Measurements from ENCODE around the gene TMEM156.

TMEM156 gene

GRCh38 chr4:38924353-38924752 lies 107.9 kb downstream of the TMEM156 start:
- no peaks in the 10 kb centered on the region for H3K9me3 ChIP-seq
- peaks cover 19 to 31% of the 10 kb centered on the region in 2 experiments for H3K4me1 ChIP-seq (ENCODE audit: control insufficient read depth in 1 of 2, insufficient read depth in 1 of 2, low read depth in 1 of 2, low read length in 1 of 2)
- H3K36me3 ChIP-seq, result no peaks in the 10 kb centered on the region
- H3K27ac ChIP-seq, result no peak overlapping the region
- no peaks in the 10 kb centered on the region for H3K27me3 ChIP-seq
- TF ChIP-seq, protein P1, sequence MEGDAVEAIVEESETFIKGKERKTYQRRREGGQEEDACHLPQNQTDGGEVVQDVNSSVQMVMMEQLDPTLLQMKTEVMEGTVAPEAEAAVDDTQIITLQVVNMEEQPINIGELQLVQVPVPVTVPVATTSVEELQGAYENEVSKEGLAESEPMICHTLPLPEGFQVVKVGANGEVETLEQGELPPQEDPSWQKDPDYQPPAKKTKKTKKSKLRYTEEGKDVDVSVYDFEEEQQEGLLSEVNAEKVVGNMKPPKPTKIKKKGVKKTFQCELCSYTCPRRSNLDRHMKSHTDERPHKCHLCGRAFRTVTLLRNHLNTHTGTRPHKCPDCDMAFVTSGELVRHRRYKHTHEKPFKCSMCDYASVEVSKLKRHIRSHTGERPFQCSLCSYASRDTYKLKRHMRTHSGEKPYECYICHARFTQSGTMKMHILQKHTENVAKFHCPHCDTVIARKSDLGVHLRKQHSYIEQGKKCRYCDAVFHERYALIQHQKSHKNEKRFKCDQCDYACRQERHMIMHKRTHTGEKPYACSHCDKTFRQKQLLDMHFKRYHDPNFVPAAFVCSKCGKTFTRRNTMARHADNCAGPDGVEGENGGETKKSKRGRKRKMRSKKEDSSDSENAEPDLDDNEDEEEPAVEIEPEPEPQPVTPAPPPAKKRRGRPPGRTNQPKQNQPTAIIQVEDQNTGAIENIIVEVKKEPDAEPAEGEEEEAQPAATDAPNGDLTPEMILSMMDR (IDR thresholded peaks at IDR 0.05), result no peak
- H3K4me3 ChIP-seq (ENCODE audit: low read depth in 1 of 2, low read length in 1 of 2), result no peak overlapping the region

GRCh38 chr4:38923746-38924145 lies 108.5 kb downstream of the TMEM156 start:
- peaks cover 19 to 31% of the 10 kb centered on the region in 2 experiments for H3K4me1 ChIP-seq (ENCODE audit: control insufficient read depth in 1 of 2, insufficient read depth in 1 of 2, low read depth in 1 of 2, low read length in 1 of 2)
- no peak overlapping the region for H3K4me3 ChIP-seq (ENCODE audit: low read depth in 1 of 2, low read length in 1 of 2)
- H3K36me3 ChIP-seq, result no peaks in the 10 kb centered on the region
- H3K27ac ChIP-seq, result no peak overlapping the region
- H3K9me3 ChIP-seq, result no peaks in the 10 kb centered on the region
- TF ChIP-seq, protein P1 (IDR thresholded peaks at IDR 0.05), result no peak
- H3K27me3 ChIP-seq, result no peaks in the 10 kb centered on the region

DNA sequence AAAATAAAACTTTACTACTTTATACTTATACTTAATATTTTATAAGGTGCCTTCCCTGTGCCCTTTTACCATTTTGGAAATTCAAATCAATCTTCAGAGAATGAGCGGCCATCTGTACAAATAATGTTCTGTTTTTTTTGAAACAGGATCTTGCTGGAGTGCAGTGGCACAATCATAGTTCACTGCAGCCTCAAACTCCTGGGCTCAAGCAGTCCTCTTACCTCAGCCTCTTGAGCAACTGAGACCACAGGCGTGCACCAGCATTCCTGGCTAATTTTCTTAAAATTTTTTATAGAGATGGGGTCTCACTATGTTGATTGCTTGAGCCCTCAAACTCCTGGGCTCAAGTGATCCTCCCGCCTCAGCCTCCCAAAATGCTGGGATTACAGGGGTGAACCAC lies 111.1 kb downstream of the TMEM156 start:
- Histone ChIP-seq H3K4me3 (ENCODE audit: low read depth in 1 of 2, low read length in 1 of 2) (no peak overlapping the region), H3K27me3 (no peaks in the 10 kb centered on the region), H3K36me3 (no peaks in the 10 kb centered on the region), H3K4me1 (ENCODE audit: control insufficient read depth in 1 of 2, insufficient read depth in 1 of 2, low read depth in 1 of 2, low read length in 1 of 2) (peaks cover 19 to 31% of the 10 kb centered on the region in 2 experiments), H3K27ac (peak overlapping the region; percentile 9), H3K9me3 (no peaks in the 10 kb centered on the region)
- TF ChIP-seq, protein P1 (IDR thresholded peaks at IDR 0.05), result no peak

DNA sequence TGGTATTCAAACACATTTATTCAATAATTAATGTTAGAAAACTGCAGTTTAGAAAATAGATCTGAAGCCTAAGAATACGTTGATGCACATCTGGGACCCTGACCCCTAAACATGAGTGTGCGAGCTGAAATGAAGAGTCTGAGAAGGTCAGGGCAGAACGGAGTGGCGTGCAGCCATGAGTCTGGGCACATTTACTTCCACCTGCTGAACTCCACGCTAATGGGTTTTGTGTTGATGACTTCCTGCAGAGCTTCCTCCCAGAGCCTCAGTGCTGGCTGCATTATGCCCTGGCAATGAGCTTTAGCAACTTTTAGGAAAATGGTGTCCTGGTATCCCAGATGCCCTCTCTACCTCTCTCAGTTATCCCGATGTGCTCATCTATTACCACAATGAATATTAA lies 111.5 kb downstream of the TMEM156 start:
- Histone ChIP-seq H3K4me3 (ENCODE audit: low read depth in 1 of 2, low read length in 1 of 2) (no peak overlapping the region), H3K9me3 (no peaks in the 10 kb centered on the region), H3K27ac (peak overlapping the region; percentile 9), H3K4me1 (ENCODE audit: control insufficient read depth in 1 of 2, insufficient read depth in 1 of 2, low read depth in 1 of 2, low read length in 1 of 2) (peaks cover 19 to 31% of the 10 kb centered on the region in 2 experiments), H3K27me3 (no peaks in the 10 kb centered on the region), H3K36me3 (no peaks in the 10 kb centered on the region)
- TF ChIP-seq, protein P1 (IDR thresholded peaks at IDR 0.05), result no peak

- no peaks in the 10 kb centered on the region for H3K9me3 ChIP-seq
- no peaks in the 10 kb centered on the region for H3K36me3 ChIP-seq
- no peak overlapping the region for H3K4me3 ChIP-seq (ENCODE audit: low read depth in 1 of 2, low read length in 1 of 2)
- H3K4me1 ChIP-seq (ENCODE audit: control insufficient read depth in 1 of 2, insufficient read depth in 1 of 2, low read depth in 1 of 2, low read length in 1 of 2), result peaks cover 19 to 31% of the 10 kb centered on the region in 2 experiments
- H3K27ac ChIP-seq, result no peak overlapping the region
- H3K27me3 ChIP-seq, result no peaks in the 10 kb centered on the region
- TF ChIP-seq, protein P1 (IDR thresholded peaks at IDR 0.05), result no peak
Measured at GRCh38 chr4:38920186-38920585, 112.0 kb downstream of the TMEM156 start.

GRCh38 chr4:38919494-38919893 lies 112.7 kb downstream of the TMEM156 start:
- Histone ChIP-seq H3K27me3 (no peaks in the 10 kb centered on the region), H3K4me1 (ENCODE audit: control insufficient read depth in 1 of 2, insufficient read depth in 1 of 2, low read depth in 1 of 2, low read length in 1 of 2) (peaks cover 19 to 31% of the 10 kb centered on the region in 2 experiments), H3K4me3 (ENCODE audit: low read depth in 1 of 2, low read length in 1 of 2) (no peak overlapping the region), H3K36me3 (no peaks in the 10 kb centered on the region), H3K27ac (no peak overlapping the region), H3K9me3 (no peaks in the 10 kb centered on the region)
- TF ChIP-seq, protein P1 (IDR thresholded peaks at IDR 0.05), result no peak
